Urinary bladder (tissue), 4 donors: Measurements from ENCODE around the gene CSTF1. TPM values are rescaled to one million over a fixed set of nuclear protein-coding genes. Genes with fewer than 3 reads are reported as not detected.
A peak's percentile ranks its signal among the peaks of the same experiment; 100 is the strongest.

Experiments
- DNase-seq: peaks from one replicate; pipeline ENCODE4 v3.0.0-alpha.2; 2015; ENCODE audit errors: extremely low spot score
- H3K27ac ChIP-seq: one replicate; pipeline ENCODE4 v1.5.1; 2013; ENCODE audit warnings: low read depth, mild to moderate bottlenecking, moderate library complexity
- H3K36me3 ChIP-seq: one replicate; pipeline ENCODE4 v1.6.1; 2013; ENCODE audit warnings: mild to moderate bottlenecking, moderate library complexity; ENCODE audit not compliant: insufficient read depth
- H3K4me1 ChIP-seq: one replicate; pipeline ENCODE4 v1.6.1; 2013; ENCODE audit warnings: mild to moderate bottlenecking, moderate library complexity; ENCODE audit not compliant: insufficient read depth
- H3K4me3 ChIP-seq: one replicate; pipeline ENCODE4 v1.5.1; 2013; ENCODE audit warnings: low read depth, low read length
- WGBS: extraction: QIAGEN DNeasy Blood & Tissue Kit; methylation state at CpG from one replicate; pipeline ENCODE4 v1.1.7; 2013; 5-methylcytosine and 5-hydroxymethylcytosine counted together
- polyA plus RNA-seq: library from polyadenylated mRNA; stranded (reverse); fragments of 200-250 nt; gene quantifications from one replicate; pipeline ENCODE4 v1.2.3, GENCODE V29; 2013
- total RNA-seq: library from RNA; depleted of rRNA; stranded (reverse); fragments of >200 nt; gene quantifications from one replicate; pipeline ENCODE4 v1.2.3, GENCODE V29; 2014
- donor health status: healthy with polysubstance abuse.
- donor health status: healthy.

Gene CSTF1
- total RNA-seq (40.8 TPM), polyA plus RNA-seq (18.8 TPM)

- peak; percentile 98 for DNase-seq
- H3K4me1 ChIP-seq, result no peaks in the 10 kb centered on the region
- peak within 1 kb of the TSS; percentile 82 for H3K27ac ChIP-seq
- H3K36me3 ChIP-seq, result peaks cover 3% of the 10 kb centered on the region
- under 1% methylated on average over 53 of the region's 53 CpGs for WGBS
- H3K4me3 ChIP-seq, result peak within 1 kb of the TSS; percentile 83
Measured at GRCh38 chr20:56392132-56392880, at the start of gene CSTF1, which contains the start of gene AURKA. TSS of gene CSTF1 (plus strand) at chr20:56392645. CDS start at chr20:56395553, 2,908 bp downstream. TSS of gene AURKA (minus strand) at chr20:56392215. CDS start at chr20:56388197, 4,018 bp downstream.

- WGBS, result 88% methylated on average over 3 of the region's 3 CpGs
- no peak overlapping the region for H3K27ac ChIP-seq
- H3K36me3 ChIP-seq, result no peaks in the 10 kb centered on the region
- H3K4me1 ChIP-seq, result no peaks in the 10 kb centered on the region
- DNase-seq, result no peak
- H3K4me3 ChIP-seq, result no peak overlapping the region
Measured at GRCh38 chr20:56342783-56343182, 49.7 kb upstream of the CSTF1 start.

GRCh38 chr20:56343861-56344381 is 48.5 kb upstream of the CSTF1 start:
- no peak for DNase-seq
- WGBS, result 3% methylated on average over 41 of the region's 41 CpGs
- Histone ChIP-seq H3K4me1 (no peaks in the 10 kb centered on the region), H3K27ac (no peak overlapping the region), H3K4me3 (no peak overlapping the region), H3K36me3 (no peaks in the 10 kb centered on the region)

GRCh38 chr20:56345911-56346310 is 46.5 kb upstream of the CSTF1 start:
- Histone ChIP-seq H3K27ac (no peak overlapping the region), H3K4me1 (no peaks in the 10 kb centered on the region), H3K36me3 (no peaks in the 10 kb centered on the region), H3K4me3 (no peak overlapping the region)
- WGBS, result 90% methylated on average over 8 of the region's 8 CpGs
- DNase-seq, result no peak

GRCh38 chr20:56347628-56348304 is 44.7 kb upstream of the CSTF1 start:
- WGBS, result 64% methylated on average over 13 of the region's 13 CpGs
- Histone ChIP-seq H3K36me3 (no peaks in the 10 kb centered on the region), H3K4me3 (no peak overlapping the region), H3K4me1 (no peaks in the 10 kb centered on the region), H3K27ac (no peak overlapping the region)
- no peak for DNase-seq

- DNase-seq, result no peak
- Histone ChIP-seq H3K4me1 (no peaks in the 10 kb centered on the region), H3K27ac (no peak overlapping the region), H3K36me3 (no peaks in the 10 kb centered on the region), H3K4me3 (no peak overlapping the region)
- WGBS, result 11% methylated on average over 5 of the region's 5 CpGs
Measured at GRCh38 chr20:56348305-56348693, 44.1 kb upstream of the CSTF1 start.

GRCh38 chr20:56348746-56349145 is 43.7 kb upstream of the CSTF1 start:
- no peak for DNase-seq
- no peak overlapping the region for H3K27ac ChIP-seq
- WGBS, result 12% methylated on average over 3 of the region's 3 CpGs
- no peaks in the 10 kb centered on the region for H3K36me3 ChIP-seq
- no peak overlapping the region for H3K4me3 ChIP-seq
- no peaks in the 10 kb centered on the region for H3K4me1 ChIP-seq

GRCh38 chr20:56350842-56351241 is 41.6 kb upstream of the CSTF1 start:
- no peak overlapping the region for H3K27ac ChIP-seq
- H3K36me3 ChIP-seq, result no peaks in the 10 kb centered on the region
- H3K4me3 ChIP-seq, result no peak overlapping the region
- WGBS, result 79% methylated on average over 2 of the region's 2 CpGs
- DNase-seq, result no peak
- no peaks in the 10 kb centered on the region for H3K4me1 ChIP-seq

- 68% methylated on average over 5 of the region's 5 CpGs for WGBS
- Histone ChIP-seq H3K36me3 (no peaks in the 10 kb centered on the region), H3K4me3 (no peak overlapping the region), H3K27ac (no peak overlapping the region), H3K4me1 (no peaks in the 10 kb centered on the region)
- no peak for DNase-seq
Measured at GRCh38 chr20:56352345-56353055, 39.9 kb upstream of the CSTF1 start.

- Histone ChIP-seq H3K36me3 (no peaks in the 10 kb centered on the region), H3K4me1 (no peaks in the 10 kb centered on the region), H3K27ac (no peak overlapping the region), H3K4me3 (no peak overlapping the region)
- WGBS, result 89% methylated on average over 4 of the region's 4 CpGs
- DNase-seq, result no peak
Measured at GRCh38 chr20:56353356-56353755, 39.1 kb upstream of the CSTF1 start.

GRCh38 chr20:56358070-56358469 is 34.4 kb upstream of the CSTF1 start:
- H3K4me1 ChIP-seq, result no peaks in the 10 kb centered on the region
- 40% methylated on average over 6 of the region's 6 CpGs for WGBS
- peak overlapping the region; percentile 97 for H3K4me3 ChIP-seq
- no peak overlapping the region for H3K27ac ChIP-seq
- no peaks in the 10 kb centered on the region for H3K36me3 ChIP-seq
- no peak for DNase-seq

- Histone ChIP-seq H3K36me3 (no peaks in the 10 kb centered on the region), H3K4me3 (peak within 1 kb of the TSS; percentile 97), H3K27ac (peak within 1 kb of the TSS; percentile 58), H3K4me1 (no peaks in the 10 kb centered on the region)
- under 1% methylated on average over 63 of the region's 63 CpGs for WGBS
- DNase-seq, result peak; percentile 72
Measured at GRCh38 chr20:56358600-56359211, 33.7 kb upstream of the CSTF1 start, which contains the start of gene FAM210B. TSS of gene FAM210B (plus strand) at chr20:56358974. CDS start at chr20:56359006, 32 bp downstream.
